ENCODE measurements around the gene PHYKPL. TPM values are rescaled to one million over a fixed set of nuclear protein-coding genes. Genes with fewer than 3 reads are reported as not detected.

Gene PHYKPL
- total and polyA plus RNA-seq, 2 donors (not counting 1 experiment from before 2014, with no cell fraction given): 18.1 to 44.8 TPM

- peak; percentile 63 to 65 for DNase-seq (ENCODE audit: low read depth in 2 of 2)
- H2AFZ ChIP-seq (ENCODE audit: low read length): no peak overlapping the region
- no peaks in the 10 kb centered on the region for H3K9me3 ChIP-seq (ENCODE audit: control insufficient read depth, insufficient read depth, low read depth, low read length)
- H3K36me3 ChIP-seq (ENCODE audit: control insufficient read depth, insufficient read depth, low read length): no peaks in the 10 kb centered on the region
- H3K9ac ChIP-seq (ENCODE audit: insufficient read depth, low read length): no peak overlapping the region
- H3K27me3 ChIP-seq (ENCODE audit: control insufficient read depth, insufficient read depth, low read length): no peaks in the 10 kb centered on the region
- no peaks in the 10 kb centered on the region for H3K4me1 ChIP-seq (ENCODE audit: control insufficient read depth, extremely low read depth, insufficient read depth, low read length)
- H3K4me3 ChIP-seq (replicated peaks in 1 of 4; ENCODE audit: control extremely low read depth in 1 of 4, insufficient read depth in 1 of 4, low read depth in 3 of 4, low read length in 4 of 4): peak overlapping the region in 1 of 4 experiments; percentile 12
- no peaks in the 10 kb centered on the region for H3K79me2 ChIP-seq (ENCODE audit: control insufficient read depth, insufficient read depth, low read length)
- TF ChIP-seq CTCF (conservative IDR thresholded peaks at IDR 0.05 in 1 of 2, IDR thresholded peaks at IDR 0.05 in 1 of 2; ENCODE audit: low read depth in 1 of 2, low read length in 2 of 2) (no peak), EZH2 (IDR thresholded peaks at IDR 0.05; ENCODE audit: low read length, missing control alignments) (no peak)
- H4K20me1 ChIP-seq (ENCODE audit: control insufficient read depth, extremely low read depth, insufficient read depth, low read length): no peaks in the 10 kb centered on the region
- no peak overlapping the region for H3K27ac ChIP-seq (ENCODE audit: insufficient read depth, low read length)
- no peak overlapping the region for H3K4me2 ChIP-seq (ENCODE audit: extremely low read depth, insufficient read depth, low read length)
Measured at GRCh38 chr5:178186427-178186826, 46.2 kb downstream of the PHYKPL start.

GRCh38 chr5:178182158-178182876 is 50.3 kb downstream of the PHYKPL start:
- Histone ChIP-seq H3K36me3 (ENCODE audit: control insufficient read depth, insufficient read depth, low read length) (no peaks in the 10 kb centered on the region), H4K20me1 (ENCODE audit: control insufficient read depth, extremely low read depth, insufficient read depth, low read length) (no peaks in the 10 kb centered on the region), H3K4me1 (ENCODE audit: control insufficient read depth, extremely low read depth, insufficient read depth, low read length) (no peaks in the 10 kb centered on the region), H3K9ac (ENCODE audit: insufficient read depth, low read length) (no peak overlapping the region), H3K9me3 (ENCODE audit: control insufficient read depth, insufficient read depth, low read depth, low read length) (no peaks in the 10 kb centered on the region), H3K4me2 (ENCODE audit: extremely low read depth, insufficient read depth, low read length) (no peak overlapping the region), H3K27me3 (ENCODE audit: control insufficient read depth, insufficient read depth, low read length) (peaks cover 3% of the 10 kb centered on the region), H3K4me3 (replicated peaks in 1 of 4; ENCODE audit: control extremely low read depth in 1 of 4, insufficient read depth in 1 of 4, low read depth in 3 of 4, low read length in 4 of 4) (no peak overlapping the region), H3K27ac (ENCODE audit: insufficient read depth, low read length) (no peak overlapping the region), H3K79me2 (ENCODE audit: control insufficient read depth, insufficient read depth, low read length) (no peaks in the 10 kb centered on the region), H2AFZ (ENCODE audit: low read length) (no peak overlapping the region)
- TF ChIP-seq CTCF (conservative IDR thresholded peaks at IDR 0.05 in 1 of 2, IDR thresholded peaks at IDR 0.05 in 1 of 2; ENCODE audit: low read depth in 1 of 2, low read length in 2 of 2): no peak
- no peak for TF ChIP-seq EZH2 (IDR thresholded peaks at IDR 0.05; ENCODE audit: low read length, missing control alignments)
- DNase-seq (ENCODE audit: low read depth in 2 of 2): no peak

GRCh38 chr5:178180141-178180863 is 52.3 kb downstream of the PHYKPL start:
- no peak for DNase-seq (ENCODE audit: low read depth in 2 of 2)
- H4K20me1 ChIP-seq (ENCODE audit: control insufficient read depth, extremely low read depth, insufficient read depth, low read length): no peaks in the 10 kb centered on the region
- TF ChIP-seq CTCF (conservative IDR thresholded peaks at IDR 0.05 in 1 of 2, IDR thresholded peaks at IDR 0.05 in 1 of 2; ENCODE audit: low read depth in 1 of 2, low read length in 2 of 2): no peak
- TF ChIP-seq EZH2 (IDR thresholded peaks at IDR 0.05; ENCODE audit: low read length, missing control alignments): no peak
- no peaks in the 10 kb centered on the region for H3K36me3 ChIP-seq (ENCODE audit: control insufficient read depth, insufficient read depth, low read length)
- H2AFZ ChIP-seq (ENCODE audit: low read length): no peak overlapping the region
- no peaks in the 10 kb centered on the region for H3K79me2 ChIP-seq (ENCODE audit: control insufficient read depth, insufficient read depth, low read length)
- no peaks in the 10 kb centered on the region for H3K4me1 ChIP-seq (ENCODE audit: control insufficient read depth, extremely low read depth, insufficient read depth, low read length)
- H3K4me3 ChIP-seq (replicated peaks in 1 of 4; ENCODE audit: control extremely low read depth in 1 of 4, insufficient read depth in 1 of 4, low read depth in 3 of 4, low read length in 4 of 4): no peak overlapping the region
- peaks cover 3% of the 10 kb centered on the region for H3K27me3 ChIP-seq (ENCODE audit: control insufficient read depth, insufficient read depth, low read length)
- H3K9me3 ChIP-seq (ENCODE audit: control insufficient read depth, insufficient read depth, low read depth, low read length): no peaks in the 10 kb centered on the region
- no peak overlapping the region for H3K27ac ChIP-seq (ENCODE audit: insufficient read depth, low read length)
- H3K9ac ChIP-seq (ENCODE audit: insufficient read depth, low read length): no peak overlapping the region
- no peak overlapping the region for H3K4me2 ChIP-seq (ENCODE audit: extremely low read depth, insufficient read depth, low read length)
